SK-N-SH treated with all-trans-retinoic acid at 6 μM for 48 hours (cell line): ENCODE results near the gene ABHD10.

Source experiments
- ATAC-seq: fragments of 200-7000 bp; cut with Tn5 transposase; 3 replicates; pipeline ENCODE4 v1.9.1; 2020; ENCODE audit warnings: mild to moderate bottlenecking, moderate library complexity
- ARNTL ChIP-seq: fragments of 450-650 bp; formaldehyde crosslinking; IDR thresholded peaks from 2 replicates; pipeline ENCODE4 v1.5.0; 2020; ENCODE audit warnings: low read depth, mild to moderate bottlenecking, moderate library complexity, borderline replicate concordance
- ESRRG ChIP-seq: fragments of 250-450 bp; sonication (Bioruptor Pico); IDR thresholded peaks from 2 replicates; pipeline ENCODE4 v1.6.1; 2021; ENCODE audit warnings: mild to moderate bottlenecking
- GLIS3 ChIP-seq: fragments of 250-450 bp; sonication (Bioruptor Pico); IDR thresholded peaks from 2 replicates; pipeline ENCODE4 v1.5.0; 2020; ENCODE audit warnings: mild to moderate bottlenecking, moderate library complexity
- OSR1 ChIP-seq: fragments of 250-450 bp; sonication (Bioruptor Pico); IDR thresholded peaks from 2 replicates; pipeline ENCODE4 v1.8.0; 2022; ENCODE audit warnings: moderate library complexity, mild to moderate bottlenecking, inconsistent platforms
- PPARA ChIP-seq: fragments of 250-450 bp; sonication (Bioruptor Pico); IDR thresholded peaks from 2 replicates; pipeline ENCODE4 v1.5.0; 2020; ENCODE audit warnings: mild to moderate bottlenecking, borderline replicate concordance
- RARB ChIP-seq: fragments of 250-450 bp; sonication (Bioruptor Pico); IDR thresholded peaks from 2 replicates; pipeline ENCODE4 v1.8.0; 2021; ENCODE audit warnings: mild to moderate bottlenecking, moderate library complexity
- SNAI2 ChIP-seq: fragments of 250-450 bp; sonication (Bioruptor Pico); IDR thresholded peaks from 2 replicates; pipeline ENCODE4 v1.5.0; 2020; ENCODE audit warnings: mild to moderate bottlenecking, moderate library complexity
- TCF4 ChIP-seq: fragments of 250-450 bp; sonication (Bioruptor Pico); IDR thresholded peaks from 2 replicates; pipeline ENCODE4 v1.8.0; 2021; ENCODE audit warnings: mild to moderate bottlenecking, moderate library complexity, borderline replicate concordance
- TOX ChIP-seq: fragments of 250-450 bp; sonication (Bioruptor Pico); IDR thresholded peaks from 2 replicates; pipeline ENCODE4 v1.8.0; 2021; ENCODE audit warnings: mild to moderate bottlenecking, moderate library complexity, borderline replicate concordance
- ZC3H10 ChIP-seq: fragments of 250-450 bp; sonication (Bioruptor Pico); IDR thresholded peaks from 2 replicates; pipeline ENCODE4 v1.5.1; 2021; ENCODE audit warnings: mild to moderate bottlenecking, moderate library complexity
- ZFP3 ChIP-seq: fragments of 250-450 bp; sonication (Bioruptor Pico); IDR thresholded peaks from 2 replicates; pipeline ENCODE4 v1.5.0; 2020; ENCODE audit warnings: mild to moderate bottlenecking, moderate library complexity
- ZFP30 ChIP-seq: fragments of 450-650 bp; formaldehyde crosslinking; IDR thresholded peaks from 2 replicates; pipeline ENCODE4 v1.5.0; 2022; ENCODE audit warnings: mild to moderate bottlenecking, moderate library complexity
- ZNF565 ChIP-seq: fragments of 450-650 bp; formaldehyde crosslinking; conservative IDR thresholded peaks from 2 replicates; pipeline ENCODE4 v1.5.0; 2020; ENCODE audit warnings: low read depth, mild to moderate bottlenecking, moderate library complexity
- ZNF8 ChIP-seq: fragments of 450-650 bp; formaldehyde crosslinking; IDR thresholded peaks from 2 replicates; pipeline ENCODE4 v1.5.0; 2020; ENCODE audit warnings: mild to moderate bottlenecking, moderate library complexity
- TF ChIP-seq, protein P1 (sequence below): fragments of 250-450 bp; sonication (Bioruptor Pico); IDR thresholded peaks from 2 replicates; pipeline ENCODE4 v1.5.1; 2020; ENCODE audit warnings: low read depth, mild to moderate bottlenecking, moderate library complexity
- TF ChIP-seq, protein P2 (sequence below): fragments of 250-450 bp; sonication (Bioruptor Pico); IDR thresholded peaks from 2 replicates; pipeline ENCODE4 v1.8.0; 2021; ENCODE audit warnings: low read depth, mild to moderate bottlenecking, moderate library complexity, borderline replicate concordance
- TF ChIP-seq, protein P3 (sequence below): fragments of 250-450 bp; sonication (Bioruptor Pico); IDR thresholded peaks from 2 replicates; pipeline ENCODE4 v1.8.0; 2020; ENCODE audit warnings: mild to moderate bottlenecking, moderate library complexity, borderline replicate concordance
- TF ChIP-seq, protein P4 (sequence below): fragments of 250-450 bp; sonication (Bioruptor Pico); IDR thresholded peaks from 2 replicates; pipeline ENCODE4 v1.5.0; 2020; ENCODE audit warnings: mild to moderate bottlenecking, moderate library complexity

The ABHD10 gene

DNA sequence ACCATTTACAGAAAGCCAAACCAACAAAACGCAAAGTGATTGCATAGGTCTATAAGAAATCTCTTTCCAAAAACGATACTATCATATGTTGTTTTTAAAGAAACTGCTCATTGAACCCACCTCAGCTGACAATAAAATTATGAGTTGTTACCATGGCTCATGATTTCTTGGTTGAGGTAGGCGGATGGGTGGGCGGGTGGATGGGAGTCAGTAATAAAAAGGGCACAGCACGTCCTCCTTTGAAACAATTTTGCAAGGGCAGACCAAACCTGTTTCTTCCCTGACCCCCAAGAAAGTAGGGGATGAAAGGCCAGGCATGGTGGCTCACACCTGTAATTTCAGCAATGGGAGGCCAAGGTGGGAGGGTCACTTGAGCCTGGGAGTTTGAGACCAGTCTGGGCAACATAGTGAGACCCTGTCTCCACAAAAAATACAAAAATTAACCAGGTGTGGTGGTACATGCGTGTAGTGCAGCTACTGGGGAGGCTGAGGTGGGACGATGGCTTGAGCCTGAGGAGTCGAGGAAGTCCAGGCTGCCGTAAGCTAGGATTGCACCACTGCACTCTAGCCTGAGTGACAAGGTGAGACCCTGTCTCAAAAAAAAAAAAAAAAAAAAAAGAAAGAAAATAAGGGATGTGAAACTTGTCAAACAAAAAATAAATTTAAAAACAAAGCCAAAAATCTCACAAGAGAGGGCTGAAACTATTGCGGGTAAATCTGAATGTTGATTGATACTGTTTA, 2.1 kb downstream of the ABHD10 start (continued):
- TF ChIP-seq, protein P1, sequence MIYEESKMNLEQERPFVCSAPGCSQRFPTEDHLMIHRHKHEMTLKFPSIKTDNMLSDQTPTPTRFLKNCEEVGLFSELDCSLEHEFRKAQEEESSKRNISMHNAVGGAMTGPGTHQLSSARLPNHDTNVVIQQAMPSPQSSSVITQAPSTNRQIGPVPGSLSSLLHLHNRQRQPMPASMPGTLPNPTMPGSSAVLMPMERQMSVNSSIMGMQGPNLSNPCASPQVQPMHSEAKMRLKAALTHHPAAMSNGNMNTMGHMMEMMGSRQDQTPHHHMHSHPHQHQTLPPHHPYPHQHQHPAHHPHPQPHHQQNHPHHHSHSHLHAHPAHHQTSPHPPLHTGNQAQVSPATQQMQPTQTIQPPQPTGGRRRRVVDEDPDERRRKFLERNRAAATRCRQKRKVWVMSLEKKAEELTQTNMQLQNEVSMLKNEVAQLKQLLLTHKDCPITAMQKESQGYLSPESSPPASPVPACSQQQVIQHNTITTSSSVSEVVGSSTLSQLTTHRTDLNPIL (CRISPR knock-in tag): no peak
- no peak for TF ChIP-seq RARB (CRISPR knock-in tag)
- TF ChIP-seq, protein P2, sequence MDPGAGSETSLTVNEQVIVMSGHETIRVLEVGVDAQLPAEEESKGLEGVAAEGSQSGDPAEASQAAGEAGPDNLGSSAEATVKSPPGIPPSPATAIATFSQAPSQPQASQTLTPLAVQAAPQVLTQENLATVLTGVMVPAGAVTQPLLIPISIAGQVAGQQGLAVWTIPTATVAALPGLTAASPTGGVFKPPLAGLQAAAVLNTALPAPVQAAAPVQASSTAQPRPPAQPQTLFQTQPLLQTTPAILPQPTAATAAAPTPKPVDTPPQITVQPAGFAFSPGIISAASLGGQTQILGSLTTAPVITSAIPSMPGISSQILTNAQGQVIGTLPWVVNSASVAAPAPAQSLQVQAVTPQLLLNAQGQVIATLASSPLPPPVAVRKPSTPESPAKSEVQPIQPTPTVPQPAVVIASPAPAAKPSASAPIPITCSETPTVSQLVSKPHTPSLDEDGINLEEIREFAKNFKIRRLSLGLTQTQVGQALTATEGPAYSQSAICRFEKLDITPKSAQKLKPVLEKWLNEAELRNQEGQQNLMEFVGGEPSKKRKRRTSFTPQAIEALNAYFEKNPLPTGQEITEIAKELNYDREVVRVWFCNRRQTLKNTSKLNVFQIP: no peak

DNA sequence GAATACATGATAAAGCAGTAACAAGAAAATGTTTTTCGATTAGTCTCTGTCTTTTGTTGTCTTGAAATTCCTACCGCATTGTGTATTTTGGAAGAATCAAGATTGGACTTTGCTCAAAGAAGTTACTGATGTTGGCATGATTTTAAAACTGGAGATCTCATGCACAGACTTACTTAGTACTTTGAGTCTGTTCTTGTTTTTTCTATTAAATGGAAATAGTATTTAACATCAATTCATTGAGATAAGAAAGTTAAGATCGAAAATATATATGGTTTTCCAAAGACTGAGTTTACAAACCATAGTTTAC, 2.6 kb downstream of the ABHD10 start:
- TF ChIP-seq PPARA (CRISPR knock-in tag) (no peak), GLIS3 (CRISPR knock-in tag) (no peak), ZNF8 (no peak), ARNTL (CRISPR knock-in tag) (no peak), ZFP3 (no peak), RARB (CRISPR knock-in tag) (no peak), TCF4 (CRISPR knock-in tag) (no peak), TOX (CRISPR knock-in tag) (no peak), OSR1 (CRISPR knock-in tag) (no peak), ZNF565 (CRISPR knock-in tag) (no peak), ESRRG (CRISPR knock-in tag) (no peak)
- TF ChIP-seq, protein P2: no peak
- TF ChIP-seq, protein P1 (CRISPR knock-in tag): no peak
- TF ChIP-seq, protein P3, sequence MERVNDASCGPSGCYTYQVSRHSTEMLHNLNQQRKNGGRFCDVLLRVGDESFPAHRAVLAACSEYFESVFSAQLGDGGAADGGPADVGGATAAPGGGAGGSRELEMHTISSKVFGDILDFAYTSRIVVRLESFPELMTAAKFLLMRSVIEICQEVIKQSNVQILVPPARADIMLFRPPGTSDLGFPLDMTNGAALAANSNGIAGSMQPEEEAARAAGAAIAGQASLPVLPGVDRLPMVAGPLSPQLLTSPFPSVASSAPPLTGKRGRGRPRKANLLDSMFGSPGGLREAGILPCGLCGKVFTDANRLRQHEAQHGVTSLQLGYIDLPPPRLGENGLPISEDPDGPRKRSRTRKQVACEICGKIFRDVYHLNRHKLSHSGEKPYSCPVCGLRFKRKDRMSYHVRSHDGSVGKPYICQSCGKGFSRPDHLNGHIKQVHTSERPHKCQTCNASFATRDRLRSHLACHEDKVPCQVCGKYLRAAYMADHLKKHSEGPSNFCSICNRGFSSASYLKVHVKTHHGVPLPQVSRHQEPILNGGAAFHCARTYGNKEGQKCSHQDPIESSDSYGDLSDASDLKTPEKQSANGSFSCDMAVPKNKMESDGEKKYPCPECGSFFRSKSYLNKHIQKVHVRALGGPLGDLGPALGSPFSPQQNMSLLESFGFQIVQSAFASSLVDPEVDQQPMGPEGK: no peak
- TF ChIP-seq, protein P4, sequence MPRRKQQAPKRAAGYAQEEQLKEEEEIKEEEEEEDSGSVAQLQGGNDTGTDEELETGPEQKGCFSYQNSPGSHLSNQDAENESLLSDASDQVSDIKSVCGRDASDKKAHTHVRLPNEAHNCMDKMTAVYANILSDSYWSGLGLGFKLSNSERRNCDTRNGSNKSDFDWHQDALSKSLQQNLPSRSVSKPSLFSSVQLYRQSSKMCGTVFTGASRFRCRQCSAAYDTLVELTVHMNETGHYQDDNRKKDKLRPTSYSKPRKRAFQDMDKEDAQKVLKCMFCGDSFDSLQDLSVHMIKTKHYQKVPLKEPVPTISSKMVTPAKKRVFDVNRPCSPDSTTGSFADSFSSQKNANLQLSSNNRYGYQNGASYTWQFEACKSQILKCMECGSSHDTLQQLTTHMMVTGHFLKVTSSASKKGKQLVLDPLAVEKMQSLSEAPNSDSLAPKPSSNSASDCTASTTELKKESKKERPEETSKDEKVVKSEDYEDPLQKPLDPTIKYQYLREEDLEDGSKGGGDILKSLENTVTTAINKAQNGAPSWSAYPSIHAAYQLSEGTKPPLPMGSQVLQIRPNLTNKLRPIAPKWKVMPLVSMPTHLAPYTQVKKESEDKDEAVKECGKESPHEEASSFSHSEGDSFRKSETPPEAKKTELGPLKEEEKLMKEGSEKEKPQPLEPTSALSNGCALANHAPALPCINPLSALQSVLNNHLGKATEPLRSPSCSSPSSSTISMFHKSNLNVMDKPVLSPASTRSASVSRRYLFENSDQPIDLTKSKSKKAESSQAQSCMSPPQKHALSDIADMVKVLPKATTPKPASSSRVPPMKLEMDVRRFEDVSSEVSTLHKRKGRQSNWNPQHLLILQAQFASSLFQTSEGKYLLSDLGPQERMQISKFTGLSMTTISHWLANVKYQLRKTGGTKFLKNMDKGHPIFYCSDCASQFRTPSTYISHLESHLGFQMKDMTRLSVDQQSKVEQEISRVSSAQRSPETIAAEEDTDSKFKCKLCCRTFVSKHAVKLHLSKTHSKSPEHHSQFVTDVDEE (CRISPR knock-in tag): no peak
- ATAC-seq: no peak

DNA sequence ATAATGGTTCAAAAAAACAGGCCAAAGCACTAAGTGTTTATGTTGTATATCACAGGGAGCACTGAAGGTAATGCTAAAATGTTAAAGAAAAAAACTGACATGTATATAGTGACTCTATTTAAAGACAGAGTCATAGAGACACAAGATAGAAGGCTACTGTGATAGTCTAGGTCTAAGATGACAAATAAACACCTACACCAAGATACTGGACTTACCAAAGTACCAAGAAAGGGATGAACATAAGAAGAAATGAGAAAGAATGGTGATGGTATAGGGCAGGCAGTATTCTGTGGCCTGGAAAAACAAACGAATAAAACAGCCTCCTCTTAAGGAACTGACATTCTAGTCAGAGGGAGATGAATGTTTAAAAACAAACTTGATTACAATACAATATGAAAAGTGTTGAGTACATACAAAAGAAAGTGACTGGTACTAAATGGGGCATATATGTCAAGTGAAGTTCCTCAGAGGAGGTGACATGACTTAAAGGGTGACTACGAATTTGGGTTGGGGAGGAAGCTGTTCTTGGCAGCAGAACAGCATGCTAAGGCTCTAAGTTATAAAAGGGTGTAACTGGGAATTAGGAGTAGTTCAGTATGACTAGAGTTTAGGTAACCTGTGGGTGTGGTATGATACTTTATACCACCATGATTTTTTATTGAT, 5.9 kb downstream of the ABHD10 start:
- ATAC-seq: no peak
- TF ChIP-seq RARB (CRISPR knock-in tag) (no peak), ZC3H10 (CRISPR knock-in tag) (no peak), SNAI2 (CRISPR knock-in tag) (no peak), ZFP30 (no peak), GLIS3 (CRISPR knock-in tag) (no peak), ZNF8 (no peak)
- TF ChIP-seq, protein P2: no peak
- TF ChIP-seq, all 23 proteins: peak for 0
